Spleen (tissue), 11 donors: ENCODE measurements around the gene GOLGA6L2. TPM values are rescaled to one million over a fixed set of nuclear protein-coding genes. Genes with fewer than 3 reads are reported as not detected.

Source experiments
- DNase-seq: peaks from one replicate; pipeline ENCODE4 v3.0.0-alpha.2; 2020
- H3K27ac ChIP-seq, 8 donors: fragments of 200-600 bp; sonication (generic) in 7 of 8; 1 replicate in 4 of 8; 2 replicates in 4 of 8; pipeline versions ENCODE4 v1.5.0 to v1.8.0; 2016 to 2021; ENCODE audit warnings: inconsistent platforms in 4 of 8, mild to moderate bottlenecking in 4 of 8, moderate library complexity in 1 of 8
- H3K27me3 ChIP-seq, 7 donors: fragments of 200-600 bp; sonication (generic) in 6 of 7; replicated peaks in 1 of 7; 1 replicate in 4 of 7; 2 replicates in 3 of 7; pipeline versions ENCODE4 v1.5.0 to v1.8.0; 2016 to 2021; ENCODE audit warnings: inconsistent platforms in 3 of 7, mild to moderate bottlenecking in 1 of 7
- H3K36me3 ChIP-seq, 6 donors: fragments of 200-600 bp; sonication (generic) in 5 of 6; 1 replicate in 4 of 6; 2 replicates in 2 of 6; pipeline versions ENCODE4 v1.5.0 to v1.8.0; 2016 to 2021; ENCODE audit warnings: inconsistent platforms in 2 of 6
- H3K4me1 ChIP-seq, 6 donors: fragments of 200-600 bp; sonication (generic) in 5 of 6; 1 replicate in 3 of 6; 2 replicates in 3 of 6; pipeline versions ENCODE4 v1.5.0 to v1.8.0; 2016 to 2021; ENCODE audit warnings: inconsistent platforms in 3 of 6
- H3K4me3 ChIP-seq, 8 donors: fragments of 200-600 bp; sonication (generic) in 7 of 8; 1 replicate in 4 of 8; 2 replicates in 4 of 8; pipeline versions ENCODE4 v1.5.0 to v1.8.0; 2016 to 2021; ENCODE audit warnings: inconsistent platforms in 4 of 8, mild to moderate bottlenecking in 4 of 8, moderate library complexity in 2 of 8
- H3K9me3 ChIP-seq, 8 donors: fragments of 200-600 bp; sonication (generic) in 7 of 8; 1 replicate in 4 of 8; 2 replicates in 4 of 8; pipeline versions ENCODE4 v1.5.0 to v1.8.0; 2016 to 2021; ENCODE audit warnings: inconsistent platforms in 4 of 8
- CTCF ChIP-seq, 11 experiments: fragments of 200-600 bp in 7 of 11; fragments of 450-650 bp in 4 of 11; sonication (generic) in 4 of 11; IDR thresholded peaks in 8 of 11; conservative IDR thresholded peaks in 3 of 11; 1 replicate in 7 of 11; 2 replicates in 4 of 11; pipeline versions ENCODE4 v1.4.0 to v1.8.0; 2016 to 2021; ENCODE audit warnings: antibody characterized with exemption in 11 of 11, inconsistent platforms in 4 of 11, mild to moderate bottlenecking in 1 of 11
- POLR2A ChIP-seq, 3 donors: fragments of 450-650 bp; IDR thresholded peaks; one replicate each; pipeline ENCODE4 v1.5.1; 2017; ENCODE audit warnings: antibody characterized with exemption in 3 of 3, mild to moderate bottlenecking in 1 of 3
- POLR2AphosphoS5 ChIP-seq, 3 donors: sonication (generic); formaldehyde crosslinking; IDR thresholded peaks; one replicate each; pipeline ENCODE4 v1.5.1; 2017; ENCODE audit warnings: antibody characterized with exemption in 3 of 3
- WGBS, 5 donors: extraction: QIAGEN DNeasy Blood & Tissue Kit in 3 of 5; methylation state at CpG; one replicate each; pipeline versions ENCODE4 v1.1.5 to v1.1.7; 2013 to 2018; 5-methylcytosine and 5-hydroxymethylcytosine counted together
- intact Hi-C: fragments of 100-400 bp; cut with DNase I; formaldehyde crosslinking; loops from one replicate; pipeline ENCODE4 v1.15.0; 2023; ENCODE audit warnings: low total_unique reads
- polyA plus RNA-seq, 3 donors: library from polyadenylated mRNA; stranded (reverse); fragments of 200-250 nt; gene quantifications; one replicate each; pipeline ENCODE4 v1.2.1, GENCODE V29; 2013
- total RNA-seq, 7 donors: library from RNA; depleted of rRNA in 3 of 7; stranded (reverse); fragments of >200 nt in 3 of 7; fragmentation: NEBNext Ultra II Directional in 4 of 7; extraction: Animal tissue kit (Norgen Biotek cat#: 25700) in 4 of 7; gene quantifications; one replicate each; pipeline versions ENCODE4 v1.1.0 to v1.2.1, GENCODE V29; 2016 to 2021
- donor health status: healthy with polysubstance abuse.
- donor health status: DM: no; HTN: no; CAD: no; lungs with moderate emphysema.
- donor health status: DM: no; HTN: no; CAD: no.
- donor health status: Bipolar disorder and iron deficiency.
- donor health status: healthy.
- donor health status: DM: no; HTN: no; CAD: no.
- donor health status: DM: yes; HTN: yes; CAD: no.

Gene GOLGA6L2
- total and polyA plus RNA-seq, 10 donors, result not detected

- no peaks in the 10 kb centered on the region for H3K4me1 ChIP-seq
- H3K27me3 ChIP-seq, result peaks cover 0 to 6% (median 0%) of the 10 kb centered on the region in 7 donors
- no peak overlapping the region for H3K27ac ChIP-seq
- H3K9me3 ChIP-seq, result no peaks in the 10 kb centered on the region
- no peaks in the 10 kb centered on the region for H3K36me3 ChIP-seq
- no peak for DNase-seq
- no peak for TF ChIP-seq POLR2AphosphoS5 (IDR thresholded peaks at IDR 0.05)
- no peak for TF ChIP-seq CTCF (IDR thresholded peaks at IDR 0.05 in 8 of 11, conservative IDR thresholded peaks at IDR 0.05 in 3 of 11)
- no peak for TF ChIP-seq POLR2A (IDR thresholded peaks at IDR 0.05)
- intact Hi-C loops, result no loop called here
- H3K4me3 ChIP-seq, result no peak overlapping the region
- 67 to 85% (median 81%) methylated on average over 1 of the region's 1 CpG for WGBS, 5 donors
Measured at GRCh38 chr15:23482228-23482627, 35.2 kb upstream of the GOLGA6L2 start.

GRCh38 chr15:23477920-23478319 lies 30.9 kb upstream of the GOLGA6L2 start:
- no peak overlapping the region for H3K4me3 ChIP-seq
- no peaks in the 10 kb centered on the region for H3K36me3 ChIP-seq
- 80 to 92% (median 91%) methylated on average over 6 of the region's 6 CpGs for WGBS, 5 donors
- no peaks in the 10 kb centered on the region for H3K4me1 ChIP-seq
- TF ChIP-seq POLR2AphosphoS5 (IDR thresholded peaks at IDR 0.05) (no peak), POLR2A (IDR thresholded peaks at IDR 0.05) (no peak), CTCF (IDR thresholded peaks at IDR 0.05 in 8 of 11, conservative IDR thresholded peaks at IDR 0.05 in 3 of 11) (no peak)
- no peaks in the 10 kb centered on the region for H3K27me3 ChIP-seq
- H3K27ac ChIP-seq, result no peak overlapping the region
- H3K9me3 ChIP-seq, result no peaks in the 10 kb centered on the region
- DNase-seq, result no peak
- intact Hi-C loops, result no loop called here

- no peaks in the 10 kb centered on the region for H3K4me1 ChIP-seq
- DNase-seq, result no peak
- no peak overlapping the region for H3K4me3 ChIP-seq
- no peaks in the 10 kb centered on the region for H3K27me3 ChIP-seq
- H3K9me3 ChIP-seq, result no peaks in the 10 kb centered on the region
- 75 to 86% (median 78%) methylated on average over 3 of the region's 3 CpGs for WGBS, 5 donors
- no peak overlapping the region for H3K27ac ChIP-seq
- H3K36me3 ChIP-seq, result no peaks in the 10 kb centered on the region
- no peak for TF ChIP-seq CTCF (IDR thresholded peaks at IDR 0.05 in 8 of 11, conservative IDR thresholded peaks at IDR 0.05 in 3 of 11)
- TF ChIP-seq POLR2AphosphoS5 (IDR thresholded peaks at IDR 0.05), result no peak
- TF ChIP-seq POLR2A (IDR thresholded peaks at IDR 0.05), result no peak
- intact Hi-C loops, result no loop called here
Measured at GRCh38 chr15:23472678-23473077, 25.6 kb upstream of the GOLGA6L2 start.

GRCh38 chr15:23472033-23472432 lies 25.0 kb upstream of the GOLGA6L2 start:
- DNase-seq, result no peak
- intact Hi-C loops, result no loop called here
- Histone ChIP-seq H3K36me3 (no peaks in the 10 kb centered on the region), H3K27me3 (no peaks in the 10 kb centered on the region), H3K27ac (no peak overlapping the region), H3K4me3 (no peak overlapping the region), H3K9me3 (no peaks in the 10 kb centered on the region), H3K4me1 (no peaks in the 10 kb centered on the region)
- TF ChIP-seq CTCF (IDR thresholded peaks at IDR 0.05 in 8 of 11, conservative IDR thresholded peaks at IDR 0.05 in 3 of 11) (no peak), POLR2A (IDR thresholded peaks at IDR 0.05) (no peak), POLR2AphosphoS5 (IDR thresholded peaks at IDR 0.05) (no peak)
- WGBS, 5 donors, result 61 to 81% (median 71%) methylated on average over 1 of the region's 1 CpG
